IMR-90 (cell line): ENCODE measurements around the gene TMEM81. TPM values are rescaled to one million over a fixed set of nuclear protein-coding genes. Genes with fewer than 3 reads are reported as not detected.
A peak's percentile ranks its signal among the peaks of the same experiment; 100 is the strongest.

Experiments
- ATAC-seq: fragments of 200-7000 bp; cut with Tn5 transposase; 2 replicates; pipeline ENCODE4 v1.9.1; 2020; ENCODE audit warnings: low read depth, mild to moderate bottlenecking, moderate library complexity
- BruUV-seq: library from RNA; stranded (reverse); fragments of 400-500 nt; replicated peaks from 2 replicates; lab custom pipeline; 2021; lab: Mats Ljungman, UMichigan
- CTCF ChIA-PET: fragments of 300-600 bp; formaldehyde crosslinking; extraction: SDS; loops from one replicate; lab custom pipeline; 2021; ENCODE audit warnings: antibody characterized with exemption; lab: Yijun Ruan, JAX
- POLR2A ChIA-PET: fragments of 300-600 bp; sonication (Branson Sonifier 250); formaldehyde crosslinking; loops from one replicate; lab custom pipeline; 2022; ENCODE audit warnings: antibody characterized with exemption; ENCODE audit not compliant: unreplicated experiment; lab: Charles Lee
- DNase-seq: peaks from one replicate; pipeline ENCODE4 v3.0.0; 2013
- H2AFZ ChIP-seq: replicated peaks from 2 replicates; pipeline ENCODE3; 2013; ENCODE audit warnings: low read length, mild to moderate bottlenecking; ENCODE audit not compliant: poor library complexity
- H2AK5ac ChIP-seq: 2 replicates; pipeline ENCODE4 v1.6.1; 2013; ENCODE audit warnings: low read depth, low read length, inconsistent platforms
- H2AK9ac ChIP-seq: replicated peaks from 2 replicates; pipeline ENCODE3; 2013; ENCODE audit warnings: mild to moderate bottlenecking, low read depth, low read length, moderate library complexity; ENCODE audit not compliant: poor library complexity
- H2BK120ac ChIP-seq: 2 replicates; pipeline ENCODE4 v1.6.1; 2013; ENCODE audit warnings: low read depth, low read length, inconsistent platforms
- H2BK15ac ChIP-seq: 3 replicates; pipeline ENCODE4 v1.6.1; 2013; ENCODE audit warnings: low read depth, low read length, inconsistent platforms
- H2BK20ac ChIP-seq: 2 replicates; pipeline ENCODE4 v1.6.1; 2013; ENCODE audit warnings: low read depth, mild to moderate bottlenecking, inconsistent platforms, low read length, moderate library complexity
- H2BK5ac ChIP-seq: 2 replicates; pipeline ENCODE4 v1.6.1; 2013; ENCODE audit warnings: mild to moderate bottlenecking, low read depth, low read length, inconsistent platforms; ENCODE audit not compliant: poor library complexity, severe bottlenecking
- H3K14ac ChIP-seq: replicated peaks from 2 replicates; pipeline ENCODE4 v1.6.1; 2013; ENCODE audit warnings: low read depth, low read length, inconsistent platforms
- H3K18ac ChIP-seq: 2 replicates; pipeline ENCODE4 v1.6.1; 2013; ENCODE audit warnings: low read depth, low read length, control low read depth
- H3K23ac ChIP-seq: 2 replicates; pipeline ENCODE4 v1.6.1; 2013; ENCODE audit warnings: low read depth, low read length, inconsistent platforms
- H3K27ac ChIP-seq: 2 replicates; pipeline ENCODE4 v1.5.1; 2013; ENCODE audit warnings: mild to moderate bottlenecking, control low read depth, low read length; ENCODE audit not compliant: insufficient read depth
- H3K27me3 ChIP-seq: 2 replicates; pipeline ENCODE4 v1.6.1; 2013; ENCODE audit warnings: low read length; ENCODE audit not compliant: control insufficient read depth, insufficient read depth
- H3K36me3 ChIP-seq: 2 replicates; pipeline ENCODE4 v1.6.1; 2013; ENCODE audit warnings: low read length, mixed read lengths; ENCODE audit not compliant: control insufficient read depth, insufficient read depth
- H3K4ac ChIP-seq: 2 replicates; pipeline ENCODE4 v1.6.1; 2013; ENCODE audit warnings: low read depth, low read length, inconsistent platforms
- H3K4me1 ChIP-seq: 2 replicates; pipeline ENCODE4 v1.6.1; 2013; ENCODE audit warnings: low read length, mixed read lengths; ENCODE audit not compliant: control insufficient read depth, insufficient read depth
- H3K4me2 ChIP-seq: 2 replicates; pipeline ENCODE4 v1.6.1; 2013; ENCODE audit warnings: low read depth, mild to moderate bottlenecking, control low read depth, low read length, moderate library complexity
- H3K4me3 ChIP-seq: 2 replicates; pipeline ENCODE4 v1.5.1; 2013; ENCODE audit warnings: low read depth, mild to moderate bottlenecking, control low read depth, low read length, moderate library complexity; ENCODE audit not compliant: insufficient read depth
- H3K56ac ChIP-seq: 2 replicates; pipeline ENCODE4 v1.6.1; 2013; ENCODE audit warnings: low read length, inconsistent platforms; ENCODE audit not compliant: insufficient read depth; ENCODE audit errors: extremely low read depth
- H3K79me1 ChIP-seq, 2 experiments: 2 replicates each; pipeline ENCODE4 v1.6.1; 2013; ENCODE audit warnings: low read length in 2 of 2, inconsistent platforms in 1 of 2, low read depth in 1 of 2
- H3K9ac ChIP-seq: 2 replicates; pipeline ENCODE4 v1.6.1; 2013; ENCODE audit warnings: low read depth, low read length, control low read depth
- H3K9me1 ChIP-seq: 2 replicates; pipeline ENCODE4 v1.6.1; 2013; ENCODE audit warnings: low read length, inconsistent platforms; ENCODE audit not compliant: insufficient read depth
- H3K9me3 ChIP-seq: 2 replicates; pipeline ENCODE4 v1.6.1; 2013; ENCODE audit warnings: low read length; ENCODE audit not compliant: control insufficient read depth, insufficient read depth
- H4K20me1 ChIP-seq: 2 replicates; pipeline ENCODE4 v1.6.1; 2013; ENCODE audit warnings: low read length, inconsistent platforms; ENCODE audit not compliant: insufficient read depth
- H4K5ac ChIP-seq: 2 replicates; pipeline ENCODE4 v1.6.1; 2013; ENCODE audit warnings: mild to moderate bottlenecking, low read depth, low read length, control low read depth
- H4K8ac ChIP-seq, 2 experiments: 2 replicates each; pipeline ENCODE4 v1.6.1; 2013; ENCODE audit warnings: low read depth in 2 of 2, low read length in 2 of 2, control low read depth in 1 of 2, inconsistent platforms in 1 of 2
- H4K91ac ChIP-seq: 2 replicates; pipeline ENCODE4 v1.6.1; 2013; ENCODE audit warnings: low read depth, low read length, inconsistent platforms; ENCODE audit not compliant: insufficient read depth
- BHLHE40 ChIP-seq: fragments of 150-350 bp; IDR thresholded peaks from 2 replicates; pipeline ENCODE4 v1.6.1; 2016; ENCODE audit warnings: mild to moderate bottlenecking, low read depth, low read length
- FOS ChIP-seq: fragments of 150-350 bp; IDR thresholded peaks from 2 replicates; pipeline ENCODE4 v1.6.1; 2016; ENCODE audit warnings: low read depth, low read length
- MAFK ChIP-seq: IDR thresholded peaks from 2 replicates; pipeline ENCODE4 v1.6.1; 2012; ENCODE audit warnings: low read depth, low read length, improper control_type of control experiment
- MXI1 ChIP-seq: IDR thresholded peaks from 2 replicates; pipeline ENCODE4 v1.6.1; 2012; ENCODE audit warnings: low read depth, mild to moderate bottlenecking, low read length, moderate library complexity, borderline replicate concordance
- POLR2A ChIP-seq: IDR thresholded peaks from 2 replicates; pipeline ENCODE4 v1.6.1; 2012; ENCODE audit warnings: mild to moderate bottlenecking, low read depth, low read length
- RCOR1 ChIP-seq: IDR thresholded peaks from 2 replicates; pipeline ENCODE4 v1.6.1; 2012; ENCODE audit warnings: mild to moderate bottlenecking, low read length, improper control_type of control experiment; ENCODE audit not compliant: insufficient replicate concordance
- RFX5 ChIP-seq: IDR thresholded peaks from 2 replicates; pipeline ENCODE4 v1.8.0; 2012; ENCODE audit warnings: low read depth, mild to moderate bottlenecking, low read length, moderate library complexity
- WGBS, 2 experiments: methylation state at CpG; one replicate each; pipeline versions ENCODE4 v1.1.5 to v1.1.7; 2013; ENCODE audit warnings: missing lambda C conversion rate in 2 of 2; ENCODE audit not compliant: insufficient read length in 1 of 2; ENCODE audit errors: extremely low coverage in 2 of 2; 5-methylcytosine and 5-hydroxymethylcytosine counted together
- dilution Hi-C: fragments of 300-500 bp; cut with HindIII; formaldehyde crosslinking; loops from one replicate; pipeline ENCODE4 v1.14.3; 2018; ENCODE audit warnings: low sequenced_read_pairs; ENCODE audit not compliant: unreplicated experiment
- in situ Hi-C: fragments of 300-500 bp; cut with MboI; formaldehyde crosslinking; loops from 3 replicates; pipeline ENCODE4 v1.14.3; 2019; ENCODE audit warnings: low sequenced_read_pairs, inconsistent platforms, mixed read lengths
- intact Hi-C: fragments of 100-400 bp; cut with micrococcal nuclease; formaldehyde crosslinking; loops from 2 replicates; pipeline ENCODE4 v1.10.0; 2022
- polyA plus RNA-seq, 3 experiments: library from polyadenylated mRNA; depleted of rRNA; stranded (reverse); fragments of >200 nt; gene quantifications; 2 replicates each; pipeline ENCODE4 v1.2.3, GENCODE V29; 2012; ENCODE audit warnings: low replicate concordance in 1 of 3
- total RNA-seq: library from RNA; depleted of rRNA; stranded (reverse); fragments of >200 nt; gene quantifications from 2 replicates; pipeline ENCODE4 v1.2.3, GENCODE V29; 2012
- TF ChIP-seq, protein P1 (sequence below): fragments of 150-350 bp; IDR thresholded peaks from 2 replicates; pipeline ENCODE4 v1.6.1; 2016; ENCODE audit warnings: low read depth, mild to moderate bottlenecking, low read length, moderate library complexity, borderline replicate concordance
- TF ChIP-seq, protein P2 (sequence below): conservative IDR thresholded peaks from 2 replicates; pipeline ENCODE4 v1.5.1; 2012; ENCODE audit warnings: mild to moderate bottlenecking, low read depth, low read length, improper control_type of control experiment
- TF ChIP-seq, protein P3 (sequence below): fragments of 150-350 bp; IDR thresholded peaks from 2 replicates; pipeline ENCODE4 v1.6.1; 2017; ENCODE audit warnings: mild to moderate bottlenecking, antibody characterized with exemption, low read length, low read depth

The TMEM81 gene
- total and polyA plus RNA-seq, 2 of the 4 experiments (the other 2 are of a cell fraction), result 1.5 to 1.8 TPM

DNA sequence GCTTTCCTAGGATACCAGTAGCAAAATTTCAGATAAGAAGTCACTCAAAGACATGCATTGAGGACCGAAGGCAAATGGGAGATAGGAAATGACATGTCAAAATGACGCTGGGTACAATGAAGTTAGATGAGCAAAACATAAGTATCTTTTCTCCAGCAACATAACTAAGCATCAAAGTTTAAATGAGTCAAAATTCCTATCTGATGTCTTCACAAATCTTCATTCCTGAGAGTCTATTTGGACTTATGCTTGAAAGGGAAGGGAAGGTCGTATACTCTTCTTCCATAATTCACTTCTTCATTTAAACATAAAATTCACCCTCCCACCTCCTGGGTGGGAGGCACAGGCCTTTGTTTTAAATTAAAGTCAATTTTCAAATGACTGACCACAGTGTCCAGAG is 4.1 kb upstream of the TMEM81 start:
- in situ Hi-C loops (no loop called here), dilution Hi-C loops (no loop called here), intact Hi-C loops (no loop called here)
- Histone ChIP-seq H3K79me1 (peaks cover 0 to 3% of the 10 kb centered on the region in 2 experiments; a peak in 1 of 4 replicates), H4K5ac (no peak overlapping the region), H2BK15ac (no peak overlapping the region), H2AFZ (no peak overlapping the region), H2AK5ac (no peak overlapping the region), H4K8ac (peak overlapping the region in 1 of 2 experiments; percentile 60; a peak in 1 of 4 replicates), H3K9me3 (no peaks in the 10 kb centered on the region), H3K4me2 (no peak overlapping the region), H3K18ac (no peak overlapping the region; the same call in 1 of the 2 replicates), H3K56ac (no peak overlapping the region), H3K23ac (no peak overlapping the region), H2BK20ac (peak overlapping the region; percentile 32; the same call in 1 of the 2 replicates), H3K4me3 (no peak overlapping the region), H2BK5ac (peak overlapping the region; percentile 63), H2AK9ac (no peak overlapping the region), H3K36me3 (peaks cover 19% of the 10 kb centered on the region), H3K9ac (no peak overlapping the region), H4K91ac (no peak overlapping the region), H3K4ac (no peak overlapping the region), H3K14ac (no peak overlapping the region), H3K9me1 (0 out of 2 replicates have a peak, but pooled peaks cover 3% of the 10 kb centered on the region), H4K20me1 (no peaks in the 10 kb centered on the region), H3K27me3 (no peaks in the 10 kb centered on the region), H3K27ac (peak overlapping the region; percentile 25; the same call in 1 of the 2 replicates), H2BK120ac (no peak overlapping the region), H3K4me1 (peaks cover 4% of the 10 kb centered on the region; the same call in 1 of the 2 replicates)
- no peak for TF ChIP-seq BHLHE40
- TF ChIP-seq, protein P1, sequence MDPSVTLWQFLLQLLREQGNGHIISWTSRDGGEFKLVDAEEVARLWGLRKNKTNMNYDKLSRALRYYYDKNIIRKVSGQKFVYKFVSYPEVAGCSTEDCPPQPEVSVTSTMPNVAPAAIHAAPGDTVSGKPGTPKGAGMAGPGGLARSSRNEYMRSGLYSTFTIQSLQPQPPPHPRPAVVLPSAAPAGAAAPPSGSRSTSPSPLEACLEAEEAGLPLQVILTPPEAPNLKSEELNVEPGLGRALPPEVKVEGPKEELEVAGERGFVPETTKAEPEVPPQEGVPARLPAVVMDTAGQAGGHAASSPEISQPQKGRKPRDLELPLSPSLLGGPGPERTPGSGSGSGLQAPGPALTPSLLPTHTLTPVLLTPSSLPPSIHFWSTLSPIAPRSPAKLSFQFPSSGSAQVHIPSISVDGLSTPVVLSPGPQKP, result no peak
- no peak for TF ChIP-seq RCOR1
- no peak for TF ChIP-seq RFX5
- no peak for TF ChIP-seq MAFK
- TF ChIP-seq, protein P2, sequence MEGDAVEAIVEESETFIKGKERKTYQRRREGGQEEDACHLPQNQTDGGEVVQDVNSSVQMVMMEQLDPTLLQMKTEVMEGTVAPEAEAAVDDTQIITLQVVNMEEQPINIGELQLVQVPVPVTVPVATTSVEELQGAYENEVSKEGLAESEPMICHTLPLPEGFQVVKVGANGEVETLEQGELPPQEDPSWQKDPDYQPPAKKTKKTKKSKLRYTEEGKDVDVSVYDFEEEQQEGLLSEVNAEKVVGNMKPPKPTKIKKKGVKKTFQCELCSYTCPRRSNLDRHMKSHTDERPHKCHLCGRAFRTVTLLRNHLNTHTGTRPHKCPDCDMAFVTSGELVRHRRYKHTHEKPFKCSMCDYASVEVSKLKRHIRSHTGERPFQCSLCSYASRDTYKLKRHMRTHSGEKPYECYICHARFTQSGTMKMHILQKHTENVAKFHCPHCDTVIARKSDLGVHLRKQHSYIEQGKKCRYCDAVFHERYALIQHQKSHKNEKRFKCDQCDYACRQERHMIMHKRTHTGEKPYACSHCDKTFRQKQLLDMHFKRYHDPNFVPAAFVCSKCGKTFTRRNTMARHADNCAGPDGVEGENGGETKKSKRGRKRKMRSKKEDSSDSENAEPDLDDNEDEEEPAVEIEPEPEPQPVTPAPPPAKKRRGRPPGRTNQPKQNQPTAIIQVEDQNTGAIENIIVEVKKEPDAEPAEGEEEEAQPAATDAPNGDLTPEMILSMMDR, result no peak
- no peak for TF ChIP-seq FOS
- no peak for TF ChIP-seq MXI1
- TF ChIP-seq POLR2A, result no peak
- TF ChIP-seq, protein P3, sequence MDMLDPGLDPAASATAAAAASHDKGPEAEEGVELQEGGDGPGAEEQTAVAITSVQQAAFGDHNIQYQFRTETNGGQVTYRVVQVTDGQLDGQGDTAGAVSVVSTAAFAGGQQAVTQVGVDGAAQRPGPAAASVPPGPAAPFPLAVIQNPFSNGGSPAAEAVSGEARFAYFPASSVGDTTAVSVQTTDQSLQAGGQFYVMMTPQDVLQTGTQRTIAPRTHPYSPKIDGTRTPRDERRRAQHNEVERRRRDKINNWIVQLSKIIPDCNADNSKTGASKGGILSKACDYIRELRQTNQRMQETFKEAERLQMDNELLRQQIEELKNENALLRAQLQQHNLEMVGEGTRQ, result no peak
- DNase-seq, result peak; percentile 62
- POLR2A ChIA-PET, result no interaction called here
- no CpG with 5 or more reads among the region's 3 CpGs for WGBS, 2 experiments
- no TSS peak for BruUV-seq
- CTCF ChIA-PET, result interaction anchor here (2.1 to 3.1 kb wide), 2 partner anchors 10 to 27 kb away, joined by 6 to 10 read pairs; no protein-coding TSS in a partner anchor
- ATAC-seq, result peak; percentile 86
